NK-92 (cell line): ENCODE results near the gene PHC1.

ENCODE experiments used
- DNase-seq: peaks from one replicate; lab custom pipeline; 2025; ENCODE audit not compliant: unreplicated experiment; lab: John Stamatoyannopoulos, UW

PHC1 gene

DNA sequence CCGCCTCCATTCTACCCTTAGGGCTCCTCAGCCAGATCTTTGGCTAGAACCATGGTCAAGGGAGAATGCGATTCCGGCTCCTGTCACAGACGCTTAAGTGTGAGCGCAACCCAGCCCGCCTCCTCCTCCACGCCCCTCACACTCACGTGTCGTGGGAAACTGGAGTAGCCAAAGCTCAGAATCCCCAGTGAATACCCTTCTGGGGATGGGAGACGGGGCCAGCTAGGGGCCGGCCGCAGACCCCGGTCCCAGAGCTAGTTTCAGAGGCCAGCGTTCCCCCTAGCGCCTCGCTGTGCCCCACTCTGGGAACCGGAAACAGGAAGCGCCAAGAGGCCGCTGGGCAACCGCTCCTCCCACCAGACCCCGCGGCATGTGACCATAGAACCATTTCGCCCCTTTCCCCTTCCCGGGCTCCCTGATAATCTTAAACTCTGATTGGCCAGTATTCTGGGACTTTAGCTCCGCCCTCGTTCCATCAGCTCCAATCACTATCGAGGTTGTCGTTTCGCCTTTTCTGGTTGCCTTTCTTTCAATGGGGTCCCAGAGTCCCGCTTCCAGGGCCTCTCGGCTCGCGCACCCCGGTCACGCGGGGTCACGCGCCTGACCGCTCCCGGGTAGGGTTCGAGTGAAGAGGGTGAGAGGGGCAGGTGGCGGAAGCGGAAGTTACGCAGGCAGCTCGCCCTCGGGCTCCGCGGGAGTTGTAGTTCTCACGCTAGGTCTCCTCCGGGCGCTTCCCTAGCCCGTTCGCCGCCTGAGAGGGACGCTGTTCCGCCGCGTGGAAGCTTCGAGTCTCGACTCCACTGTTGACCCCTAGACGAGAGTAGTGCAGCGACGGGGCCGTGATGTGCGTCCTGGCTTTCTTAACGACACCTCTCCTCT lies 35.3 kb downstream of the PHC1 start, which contains the start of gene M6PR:
M6PR (minus strand) TSS at position 304 of the 879 bp plus-strand sequence. CDS start 3,241 bp downstream, outside the sequence.
- DNase-seq = peak; percentile 54

DNA sequence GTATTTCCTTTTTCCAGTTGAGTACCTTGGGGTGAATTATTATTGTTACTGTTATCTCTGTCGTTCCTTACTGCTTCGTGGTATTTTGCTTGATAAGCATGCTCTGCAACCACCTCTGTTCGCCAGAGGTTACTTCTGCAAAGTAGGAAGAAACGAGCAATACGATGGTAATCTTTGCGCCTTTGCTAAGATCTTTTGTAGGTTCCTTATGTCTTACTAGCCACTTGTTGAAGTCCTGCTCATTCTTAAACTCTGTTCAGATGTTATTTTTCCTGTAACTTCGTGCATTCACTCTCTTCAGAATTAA lies 35.9 kb downstream of the PHC1 start:
- no peak for DNase-seq

DNA sequence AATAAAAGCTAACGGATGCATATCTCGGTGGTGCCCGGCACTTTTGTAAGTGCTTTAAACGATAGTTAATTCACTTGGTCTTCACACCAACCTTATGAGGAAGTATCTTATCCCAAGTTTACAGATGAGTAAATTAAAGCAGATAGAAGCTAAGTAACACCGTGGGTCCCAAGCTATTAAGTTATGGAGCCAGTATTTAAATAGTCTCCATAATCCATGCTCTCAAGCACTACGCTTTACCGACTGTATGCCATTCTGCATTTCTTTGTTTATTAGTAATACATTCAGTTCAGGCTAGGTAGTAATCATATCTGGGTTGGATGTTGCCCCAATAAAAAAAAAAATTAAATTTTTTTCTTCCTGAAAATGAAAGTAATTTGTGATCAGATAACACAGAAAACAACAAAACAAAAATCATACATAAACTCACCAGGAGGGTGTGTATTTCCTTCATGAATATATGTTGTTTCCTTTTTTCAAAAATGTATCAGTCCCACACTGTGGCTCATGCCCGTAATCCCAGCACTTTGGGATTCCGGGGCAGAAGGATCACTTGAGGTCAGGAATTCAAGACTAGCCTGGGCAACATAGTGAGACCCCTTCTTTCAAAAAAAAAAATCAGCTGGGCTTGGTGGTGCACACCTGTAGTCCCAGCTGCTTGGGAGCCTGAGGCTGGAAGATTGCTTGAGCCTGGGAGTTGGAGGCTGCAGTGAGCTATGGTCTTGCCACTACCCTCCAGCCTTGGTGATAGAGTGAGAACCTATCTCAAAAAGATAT lies 36.6 kb downstream of the PHC1 start:
- DNase-seq = no peak

- no peak for DNase-seq
Measured at GRCh38 chr12:8951744-8952143, 37.4 kb downstream of the PHC1 start.

GRCh38 chr12:8953773-8954402 lies 39.6 kb downstream of the PHC1 start:
- DNase-seq = no peak

GRCh38 chr12:8956073-8956472 lies 41.8 kb downstream of the PHC1 start:
- no peak for DNase-seq

DNA sequence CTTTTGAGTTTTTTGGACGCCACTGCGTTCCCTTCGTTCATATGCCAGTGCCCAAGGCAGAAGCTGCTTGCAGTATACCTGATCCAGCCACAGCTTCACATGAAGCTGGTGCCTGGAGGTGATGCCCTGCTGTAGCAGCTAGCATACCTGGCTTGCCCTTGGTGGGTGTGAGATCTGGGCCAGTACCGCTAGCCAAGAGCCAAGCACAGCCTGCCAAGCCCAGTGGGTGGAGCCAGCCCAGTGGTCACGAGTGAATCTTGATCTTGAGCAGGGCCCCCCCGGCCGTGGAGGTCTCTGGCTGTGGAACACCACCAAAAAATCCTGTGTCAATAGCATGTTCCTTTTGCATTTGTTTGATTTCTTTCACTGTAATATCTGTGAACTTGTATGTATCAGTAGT lies 42.5 kb downstream of the PHC1 start:
- DNase-seq = no peak

GRCh38 chr12:8957561-8957960 lies 43.3 kb downstream of the PHC1 start:
- DNase-seq = no peak

GRCh38 chr12:8958066-8958465 lies 43.8 kb downstream of the PHC1 start:
- no peak for DNase-seq

DNA sequence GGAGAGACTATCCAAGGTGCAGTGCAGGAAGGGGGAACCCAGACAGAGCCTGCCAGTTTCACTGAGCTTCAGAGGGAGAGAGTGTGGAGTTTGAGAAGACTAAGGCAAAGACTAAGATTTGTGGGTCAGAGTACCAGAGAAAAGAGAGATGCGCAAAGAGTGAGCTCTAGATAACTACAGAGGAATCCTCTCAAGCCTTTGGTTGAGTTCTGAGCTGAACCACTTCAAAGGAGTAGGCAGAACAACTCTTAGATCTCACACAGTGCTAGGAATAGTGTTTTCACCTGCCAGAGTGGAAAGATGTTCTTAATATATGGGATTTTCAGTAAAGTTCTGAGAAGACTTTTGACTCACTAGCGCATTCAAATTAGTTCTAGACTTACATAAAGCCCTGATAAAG lies 45.9 kb downstream of the PHC1 start:
- DNase-seq = no peak

DNA sequence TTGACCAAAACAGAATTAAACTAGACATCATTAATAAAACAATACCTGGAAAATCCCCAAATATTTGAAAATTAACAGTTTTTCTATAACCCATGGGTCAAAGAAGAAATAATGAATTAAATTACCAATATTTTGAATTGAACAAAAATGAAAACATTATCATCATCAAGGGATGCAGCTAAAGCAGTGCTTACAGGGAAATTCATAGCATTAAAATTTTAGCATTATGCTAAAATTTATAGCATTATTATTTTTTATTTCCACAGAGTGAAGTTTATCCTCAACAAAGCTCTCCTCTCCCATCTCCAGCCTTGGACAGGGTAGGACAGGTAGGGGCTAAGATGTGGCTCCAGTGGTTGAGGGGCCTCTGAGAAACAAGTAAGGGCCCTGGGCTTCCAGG lies 54.5 kb downstream of the PHC1 start:
- no peak for DNase-seq

GRCh38 chr12:8969861-8970411 lies 55.6 kb downstream of the PHC1 start:
- DNase-seq = no peak

GRCh38 chr12:8970432-8970831 lies 56.1 kb downstream of the PHC1 start:
- DNase-seq = no peak

DNA sequence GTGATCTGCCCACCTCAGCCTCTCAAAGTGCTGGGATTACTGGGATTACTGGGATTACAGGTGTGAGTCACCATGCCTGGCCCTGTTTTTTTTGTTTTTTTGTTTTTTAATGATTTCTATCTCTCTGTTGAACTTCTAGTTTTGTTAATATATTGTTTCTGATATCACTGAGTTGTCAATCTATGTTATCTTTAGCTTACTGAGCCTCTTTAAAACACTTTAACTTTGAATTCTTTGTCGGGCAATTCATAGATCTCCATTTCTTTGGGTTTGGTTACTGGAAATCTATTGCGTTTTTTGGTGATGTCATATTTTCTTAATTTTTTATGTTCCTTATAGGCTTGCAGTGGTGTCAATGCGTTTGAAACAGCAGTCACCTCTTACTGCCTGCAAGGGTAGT lies 65.8 kb downstream of the PHC1 start:
- no peak for DNase-seq

GRCh38 chr12:8985213-8985754 lies 71.0 kb downstream of the PHC1 start:
- no peak for DNase-seq

DNA sequence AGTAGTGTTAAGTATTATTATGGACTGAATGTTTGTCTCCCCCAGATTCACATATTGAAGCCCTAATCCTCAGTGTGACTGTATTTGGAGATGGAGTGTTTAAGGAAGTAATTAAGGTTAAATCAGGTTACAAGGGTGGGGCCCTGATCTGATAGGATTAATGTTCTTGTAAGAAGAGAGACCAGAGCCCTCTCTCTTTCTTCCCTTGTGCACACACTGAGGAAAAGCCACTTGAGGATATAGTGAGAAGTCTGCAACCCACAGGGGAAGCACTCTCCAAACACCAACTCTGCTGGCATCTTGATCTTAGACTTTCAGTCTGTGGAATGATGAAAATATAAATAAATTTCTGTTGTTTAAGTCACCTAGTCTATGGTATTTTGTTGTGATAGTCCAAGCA lies 72.9 kb downstream of the PHC1 start:
- no peak for DNase-seq

- no peak for DNase-seq
Measured at GRCh38 chr12:8987685-8988084, 73.4 kb downstream of the PHC1 start.

GRCh38 chr12:8989413-8989812 lies 75.1 kb downstream of the PHC1 start, which contains the start of gene KLRG1:
TSS of gene KLRG1 (plus strand) at chr12:8989546. CDS start at chr12:8989636, 90 bp downstream.
- no peak for DNase-seq
